Neutrophil (primary cell): ENCODE data around the gene TKTL1.
"Not testable (repeated sequence)": the region's sequence is repeated elsewhere in the genome, so short reads cannot be mapped to it uniquely, and the experiment has no call there.

Experiments used
- H3K27ac ChIP-seq: fragments of 200-600 bp; sonication (generic); 2 replicates; pipeline ENCODE4 v1.5.1; 2016; ENCODE audit warnings: mild to moderate bottlenecking, moderate library complexity
- H3K27me3 ChIP-seq: fragments of 200-600 bp; sonication (generic); 2 replicates; pipeline ENCODE4 v1.6.0; 2016; ENCODE audit warnings: mild to moderate bottlenecking
- H3K36me3 ChIP-seq: fragments of 200-600 bp; sonication (generic); 2 replicates; pipeline ENCODE4 v1.5.1; 2017
- H3K4me1 ChIP-seq, 2 experiments: fragments of 200-600 bp in 1 of 2; sonication (generic) in 1 of 2; 1 replicate in 1 of 2; 2 replicates in 1 of 2; pipeline versions ENCODE4 v1.5.1 to v1.6.1; 2013 to 2016; ENCODE audit warnings: low read depth in 1 of 2, low read length in 1 of 2, mild to moderate bottlenecking in 1 of 2, moderate library complexity in 1 of 2; ENCODE audit not compliant: control insufficient read depth in 1 of 2, insufficient read depth in 1 of 2
- H3K4me3 ChIP-seq, 2 experiments: fragments of 200-600 bp in 1 of 2; sonication (generic) in 1 of 2; 1 replicate in 1 of 2; 2 replicates in 1 of 2; pipeline ENCODE4 v1.5.1; 2013 to 2016; ENCODE audit warnings: low read depth in 1 of 2, low read length in 1 of 2, mild to moderate bottlenecking in 1 of 2, moderate library complexity in 1 of 2
- H3K9me3 ChIP-seq: fragments of 200-600 bp; sonication (generic); 2 replicates; pipeline ENCODE4 v1.5.1; 2016
- CTCF ChIP-seq: fragments of 200-600 bp; sonication (generic); IDR thresholded peaks from 2 replicates; pipeline ENCODE4 v1.5.1; 2016; ENCODE audit warnings: antibody characterized with exemption

The TKTL1 gene

GRCh38 chrX:154294791-154295574 lies 612 bp upstream of the TKTL1 start, which contains the start of gene TEX28:
Gene TEX28, minus strand, starts transcription at chrX:154295124. Its CDS starts 3,007 bp downstream, at chrX:154292117.
- TF ChIP-seq CTCF = no peak
- Histone ChIP-seq H3K27ac (no peak within 1 kb of the TSS), H3K9me3 (no peaks in the 10 kb centered on the region)

GRCh38 chrX:154296731-154297130 lies 1.1 kb downstream of the TKTL1 start:
- no peak overlapping the region for H3K4me3 ChIP-seq
- TF ChIP-seq CTCF = no peak
- H3K27me3 ChIP-seq = no peaks in the 10 kb centered on the region
- H3K27ac ChIP-seq = no peak overlapping the region
- no peaks in the 10 kb centered on the region for H3K9me3 ChIP-seq
- H3K4me1 ChIP-seq = peaks cover 18 to 20% of the 10 kb centered on the region in 2 experiments
- no peaks in the 10 kb centered on the region for H3K36me3 ChIP-seq

More at GRCh38 chrX:154294791-154295574, 612 bp upstream of the TKTL1 start, which contains the start of gene TEX28:
- peaks cover 1 to 4% of the 10 kb centered on the region in 2 experiments for H3K4me1 ChIP-seq
- H3K27me3 ChIP-seq = no peaks in the 10 kb centered on the region
- no peak within 1 kb of the TSS for H3K4me3 ChIP-seq
- no peaks in the 10 kb centered on the region for H3K36me3 ChIP-seq

- no peaks in the 10 kb centered on the region for H3K9me3 ChIP-seq
- no peak overlapping the region for H3K4me3 ChIP-seq
- no peaks in the 10 kb centered on the region for H3K36me3 ChIP-seq
- no peak overlapping the region for H3K27ac ChIP-seq
- TF ChIP-seq CTCF = no peak
- peaks cover 20 to 21% of the 10 kb centered on the region in 2 experiments for H3K4me1 ChIP-seq
- H3K27me3 ChIP-seq = no peaks in the 10 kb centered on the region
These were observed 2.7 kb downstream of the TKTL1 start for GRCh38 chrX:154298312-154298711.

GRCh38 chrX:154300816-154301215 lies 5.2 kb downstream of the TKTL1 start:
- H3K36me3 ChIP-seq = no peaks in the 10 kb centered on the region
- peaks cover 29 to 39% of the 10 kb centered on the region in 2 experiments for H3K4me1 ChIP-seq
- peak overlapping the region; percentile 95 for H3K27ac ChIP-seq
- no peak for TF ChIP-seq CTCF
- no peak overlapping the region for H3K4me3 ChIP-seq
- H3K27me3 ChIP-seq = no peaks in the 10 kb centered on the region
- H3K9me3 ChIP-seq = no peaks in the 10 kb centered on the region

DNA sequence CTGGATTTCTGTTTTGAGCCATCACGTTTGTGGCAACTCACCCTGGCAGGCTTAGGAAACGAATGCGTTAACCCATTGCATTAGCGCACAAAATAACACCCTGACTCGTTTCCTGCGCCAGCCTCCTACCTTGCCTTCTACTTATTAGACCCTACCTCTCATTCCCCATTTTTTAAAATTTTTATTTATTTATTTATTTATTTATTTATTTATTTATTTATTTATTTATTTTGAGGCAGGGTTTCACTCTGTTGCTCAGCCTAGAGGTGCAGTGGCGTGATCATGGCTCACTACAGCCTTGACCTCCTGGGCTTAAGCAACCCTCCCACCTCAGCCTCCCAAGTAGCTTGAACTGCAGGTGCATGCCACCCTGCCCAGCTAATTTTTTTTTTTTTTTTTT lies 7.4 kb downstream of the TKTL1 start:
- H3K9me3 ChIP-seq, H3K27me3 ChIP-seq, H3K4me3 ChIP-seq, H3K36me3 ChIP-seq: not testable (repeated sequence)
- H3K27ac ChIP-seq = peak overlapping the region; percentile 95
- peaks cover 34 to 46% of the 10 kb centered on the region in 2 experiments for H3K4me1 ChIP-seq

DNA sequence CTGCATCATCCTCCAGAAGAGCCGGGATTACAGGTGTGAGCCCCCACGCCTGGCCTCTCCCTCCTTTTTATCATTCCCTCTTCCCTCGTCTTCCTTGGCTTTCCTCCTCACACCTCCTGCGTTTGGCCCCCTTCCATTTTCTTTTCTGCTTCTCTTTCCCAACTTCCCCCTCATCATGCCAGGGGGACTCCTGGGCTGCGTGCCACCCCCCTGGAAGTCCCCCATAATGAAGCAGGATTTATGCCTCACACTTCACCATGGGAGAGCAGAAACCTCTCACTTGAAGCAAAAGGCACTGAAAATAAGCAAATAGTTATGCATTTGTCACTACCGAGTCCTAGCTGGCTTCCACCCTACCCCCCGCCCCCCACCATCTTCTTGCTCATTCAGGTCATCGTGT lies 7.9 kb downstream of the TKTL1 start:
- Histone ChIP-seq H3K4me3 (no peak overlapping the region), H3K36me3 (no peaks in the 10 kb centered on the region), H3K4me1 (peaks cover 39 to 51% of the 10 kb centered on the region in 2 experiments), H3K9me3 (no peaks in the 10 kb centered on the region), H3K27me3 (no peaks in the 10 kb centered on the region), H3K27ac (peak overlapping the region; percentile 74)
- no peak for TF ChIP-seq CTCF
